ENCODE results near the gene EIF5B.

- TF ChIP-seq CTCF (IDR thresholded peaks at IDR 0.05; ENCODE audit: low read length) (no peak), EZH2 (IDR thresholded peaks at IDR 0.05; ENCODE audit: borderline replicate concordance, low read length) (no peak)
Observed at GRCh38 chr2:99406137-99406536, 68.9 kb downstream of the EIF5B start.
